GM21526 (cell line): ENCODE results near the gene NUP98.
"Not testable (repeated sequence)": the region's sequence is repeated elsewhere in the genome, so short reads cannot be mapped to it uniquely, and the experiment has no call there.

Experiments used
- ATAC-seq: cut with Tn5 transposase; IDR thresholded peaks from one replicate; pipeline ENCODE4 v1.9.1; 2021; ENCODE audit warnings: moderate library complexity; ENCODE audit not compliant: unreplicated experiment, low FRiP score

NUP98 gene

DNA sequence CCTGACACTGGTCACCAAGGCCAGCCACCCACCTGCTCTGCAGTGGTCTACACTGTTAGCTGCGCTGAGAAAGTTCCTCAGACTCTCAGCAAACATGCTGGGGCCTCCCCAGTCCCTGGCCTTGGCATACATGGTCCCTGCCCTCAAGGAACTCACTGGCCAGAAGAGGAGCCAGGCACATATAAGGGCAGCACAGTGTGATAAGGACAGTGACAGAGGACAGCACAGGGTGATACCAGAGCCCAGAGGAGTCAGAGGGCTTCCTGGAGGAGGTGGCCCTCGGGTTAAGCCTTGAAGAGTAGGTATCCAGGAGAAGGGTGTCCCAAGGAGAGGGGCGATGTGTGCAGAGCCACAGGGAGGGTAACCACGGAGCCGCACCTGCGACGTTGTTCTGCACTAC is 151.8 kb downstream of the NUP98 start:
- no peak for ATAC-seq

DNA sequence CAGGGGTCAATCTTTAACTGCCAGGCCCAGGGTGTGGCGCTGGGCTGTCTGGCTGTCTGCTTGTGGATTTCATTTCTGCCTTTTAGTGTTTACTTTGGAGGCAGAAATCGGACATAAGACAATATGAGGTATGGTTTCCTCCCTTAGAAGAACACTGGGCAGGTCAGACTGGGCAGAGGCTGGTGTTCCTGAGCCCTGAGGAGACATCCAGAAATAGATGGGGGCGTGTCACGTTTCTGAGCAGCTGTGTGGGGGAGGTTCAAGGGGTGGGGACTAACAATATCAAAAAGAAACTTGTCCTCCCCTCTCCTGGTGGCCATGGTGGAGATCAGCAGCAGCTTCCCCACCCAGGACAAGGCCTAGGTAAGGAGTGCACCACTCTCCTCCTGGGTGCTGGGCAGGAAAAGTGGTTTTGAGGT is 152.5 kb downstream of the NUP98 start, which contains the start of gene ART1:
TSS of gene ART1 (plus strand) at position 312 of the 419 bp plus-strand sequence. CDS start 14,086 bp downstream, outside the sequence.
- no peak for ATAC-seq

DNA sequence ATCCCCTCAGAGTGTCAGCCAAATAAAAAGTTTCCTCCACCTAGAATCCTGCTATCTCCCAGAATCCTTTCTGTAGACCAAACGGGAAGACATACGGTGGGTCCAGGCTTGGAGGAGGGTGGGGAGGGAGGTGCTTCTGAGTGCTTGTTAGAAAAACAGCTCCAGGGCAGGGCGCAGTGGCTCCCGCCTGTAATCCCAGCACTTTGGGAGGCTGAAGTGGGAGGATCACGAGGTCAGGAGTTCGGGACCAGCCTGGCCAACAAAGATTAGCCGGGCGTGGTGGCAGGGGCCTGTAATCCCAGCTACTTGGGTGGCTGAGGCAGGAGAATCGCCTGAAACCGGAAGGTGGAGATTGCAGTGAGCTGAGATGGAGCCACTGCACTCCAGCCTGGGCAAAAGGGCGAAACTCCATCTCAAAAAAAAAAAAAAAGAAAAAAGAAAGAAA is 154.2 kb downstream of the NUP98 start:
- ATAC-seq: not testable (repeated sequence)

DNA sequence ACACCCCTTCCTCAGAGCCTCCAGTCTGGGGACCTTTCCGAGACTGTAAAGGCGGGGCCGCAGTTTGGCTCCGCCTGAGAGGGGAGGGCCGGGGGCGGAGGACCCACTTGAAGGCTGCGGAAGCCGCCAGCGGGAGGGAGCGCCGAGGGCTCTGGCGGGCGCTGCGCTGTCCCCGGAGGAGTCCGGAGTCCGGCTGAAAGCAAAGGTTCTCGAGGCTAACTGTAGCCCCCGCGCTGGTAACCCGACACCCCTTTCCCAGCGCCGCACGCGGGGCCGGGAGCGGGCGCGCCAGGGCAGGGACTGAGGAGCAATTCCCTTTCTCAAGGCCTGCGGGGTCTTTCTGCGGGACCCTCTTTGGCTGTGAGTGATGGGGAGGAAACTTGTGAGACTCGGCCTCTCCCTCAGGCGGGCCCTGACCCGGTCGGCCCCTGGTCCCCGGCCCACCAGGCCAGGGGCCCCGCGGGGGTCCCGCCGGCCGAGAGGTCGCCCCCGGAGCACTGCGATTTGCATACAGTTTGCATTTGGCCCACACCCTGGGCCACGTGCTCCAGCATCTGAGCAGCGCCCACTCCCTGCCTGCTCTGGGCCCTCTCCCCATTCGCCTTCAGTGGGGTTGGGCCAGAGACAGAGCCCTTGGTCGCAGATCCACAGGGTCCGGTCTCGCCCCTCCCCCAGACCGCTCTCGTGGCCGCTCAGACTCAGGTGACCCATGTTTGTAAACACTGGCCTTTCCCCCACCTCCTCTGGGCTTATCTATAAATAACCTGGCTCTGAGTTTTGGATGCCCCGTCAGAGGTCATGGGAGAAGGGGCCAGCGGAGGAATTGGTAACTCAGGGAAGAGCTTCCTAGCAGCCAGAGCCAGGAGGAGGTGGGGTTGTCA is 155.0 kb downstream of the NUP98 start:
- ATAC-seq: no peak

DNA sequence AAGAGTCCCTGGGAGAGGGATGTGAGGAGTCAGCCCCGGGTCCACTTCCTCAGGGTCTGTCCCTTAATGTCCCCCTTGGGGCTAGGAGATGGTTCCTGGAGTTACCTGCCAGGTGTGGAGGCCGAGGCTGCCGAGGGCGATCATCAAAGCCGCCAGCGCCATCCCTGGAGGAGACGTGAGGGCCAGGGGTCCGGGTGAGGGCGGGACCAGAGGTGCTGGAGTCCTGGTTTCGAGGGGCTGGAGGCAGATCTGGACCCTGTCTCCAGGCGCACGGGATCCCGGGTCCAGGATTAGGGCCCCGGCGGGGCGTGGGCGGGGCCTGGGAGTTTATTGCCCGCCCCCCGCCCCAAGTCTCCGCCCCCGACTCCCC is 155.7 kb downstream of the NUP98 start, which contains the start of gene ART5:
TSS of gene ART5 (minus strand) at position 292 of the 370 bp plus-strand sequence. CDS start at position 162, 130 bp downstream.
- no peak for ATAC-seq

DNA sequence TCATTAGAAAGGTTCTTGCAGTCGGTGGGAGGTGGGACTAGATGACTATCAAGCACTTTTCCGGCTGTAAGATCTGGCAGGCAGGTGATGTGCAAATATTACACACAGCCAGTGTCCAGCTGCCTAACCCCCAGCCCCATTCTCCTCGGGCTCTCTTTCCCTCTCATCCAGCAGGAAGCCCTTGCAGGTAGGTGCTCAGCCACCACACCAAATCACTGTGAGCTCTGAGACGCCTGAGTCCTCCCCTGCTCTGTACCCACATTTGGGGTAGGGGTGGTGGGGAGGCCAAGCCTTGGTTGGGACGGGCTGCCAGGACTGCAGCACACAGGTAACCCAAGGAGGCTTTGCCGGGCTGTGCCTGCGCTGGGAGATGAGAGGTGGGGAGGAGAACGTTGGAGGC is 156.2 kb downstream of the NUP98 start:
- no peak for ATAC-seq

DNA sequence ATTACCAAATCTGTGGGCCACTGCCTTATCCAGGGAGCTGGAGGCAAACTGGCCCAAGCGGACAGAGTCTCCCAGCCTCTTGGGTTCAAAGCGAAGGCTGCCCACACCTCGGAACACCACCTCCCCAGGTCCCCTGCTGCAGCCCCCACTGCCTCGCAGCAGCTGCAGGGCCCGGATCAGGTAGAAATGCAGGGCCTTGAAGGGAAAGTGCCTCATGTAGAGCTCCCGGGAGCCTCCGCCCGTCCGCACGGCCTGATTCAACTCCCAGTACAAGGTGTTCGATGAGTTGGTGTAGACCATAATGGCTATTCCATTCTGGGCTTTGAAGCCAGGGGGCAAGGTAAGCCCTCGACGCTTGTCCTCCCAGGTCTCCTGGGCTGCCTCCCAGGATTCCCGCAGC is 157.5 kb downstream of the NUP98 start:
- ATAC-seq: no peak

DNA sequence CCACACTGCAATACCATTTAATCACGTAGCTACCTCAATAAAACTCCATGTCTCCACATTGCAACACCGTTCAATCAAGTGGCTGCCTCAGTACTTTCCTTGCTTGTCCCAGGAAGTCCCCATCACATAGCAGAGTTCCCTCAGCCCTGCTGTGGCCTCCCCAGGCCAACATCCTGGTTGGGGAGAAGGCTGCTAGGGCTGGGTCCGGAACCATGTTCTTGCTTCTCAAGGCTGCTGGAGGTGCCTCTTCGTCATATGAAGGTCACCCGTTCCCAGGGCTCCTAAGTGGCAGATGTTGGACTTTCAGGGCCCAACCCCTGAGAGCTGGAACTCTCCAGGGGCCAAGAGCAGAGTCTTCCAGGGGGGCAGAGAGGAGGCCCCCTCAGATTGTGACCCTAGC is 158.8 kb downstream of the NUP98 start:
- ATAC-seq: no peak

DNA sequence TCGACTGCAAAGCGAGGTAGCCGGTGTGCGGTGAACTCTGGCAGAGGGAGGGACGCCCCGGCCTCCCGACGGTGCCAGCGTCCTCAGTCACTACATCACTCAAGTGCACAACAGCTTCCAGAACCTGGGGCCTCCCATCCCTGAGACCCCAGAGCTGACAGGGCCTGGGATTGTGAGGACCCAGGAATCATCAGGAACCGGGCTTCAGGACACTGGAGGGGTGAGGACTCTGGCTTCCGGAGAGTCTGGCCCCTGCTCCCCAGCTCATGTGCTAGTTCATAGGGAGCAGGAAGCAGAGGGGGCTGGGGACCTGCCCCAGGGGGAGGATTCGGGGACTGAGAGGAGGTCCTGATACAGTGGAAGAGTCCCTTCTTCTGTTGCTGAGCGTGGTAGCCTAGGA is 160.2 kb downstream of the NUP98 start:
- no peak for ATAC-seq

DNA sequence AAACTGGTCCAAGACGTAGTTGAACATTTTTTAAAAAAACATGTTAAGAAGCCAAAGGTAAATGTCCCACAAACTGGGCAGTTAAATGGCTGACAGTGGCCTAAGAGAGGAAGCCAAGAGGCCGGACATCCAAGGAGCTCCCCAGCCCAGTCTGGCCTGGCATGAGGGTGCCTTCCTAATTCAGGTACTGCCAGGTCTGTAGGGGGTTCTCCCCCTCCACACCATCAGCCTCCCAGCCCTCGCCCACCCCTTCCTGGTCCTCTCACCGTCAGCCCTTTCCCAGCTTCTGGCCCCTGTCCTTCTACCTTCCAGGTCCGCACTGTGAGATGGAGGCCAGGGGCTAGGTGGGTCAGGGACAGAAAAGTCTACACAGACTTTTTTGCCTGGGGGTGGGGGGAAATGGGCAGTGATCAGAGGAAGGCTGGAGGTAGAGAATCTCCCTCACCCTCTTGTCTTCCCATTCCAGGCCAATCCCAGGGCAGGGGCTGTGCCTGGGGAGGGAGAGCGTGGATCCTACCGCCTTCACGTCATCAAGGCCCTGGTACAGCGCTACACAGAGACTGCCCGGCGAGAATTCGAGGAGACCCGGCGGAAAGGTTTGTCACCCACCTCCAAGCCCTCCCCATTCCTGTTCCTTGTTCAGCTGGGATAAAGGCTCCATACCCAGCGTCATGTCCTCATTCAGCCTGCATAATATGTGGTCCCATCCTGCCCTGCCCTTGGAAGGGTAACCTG is 161.5 kb downstream of the NUP98 start:
- no peak for ATAC-seq

DNA sequence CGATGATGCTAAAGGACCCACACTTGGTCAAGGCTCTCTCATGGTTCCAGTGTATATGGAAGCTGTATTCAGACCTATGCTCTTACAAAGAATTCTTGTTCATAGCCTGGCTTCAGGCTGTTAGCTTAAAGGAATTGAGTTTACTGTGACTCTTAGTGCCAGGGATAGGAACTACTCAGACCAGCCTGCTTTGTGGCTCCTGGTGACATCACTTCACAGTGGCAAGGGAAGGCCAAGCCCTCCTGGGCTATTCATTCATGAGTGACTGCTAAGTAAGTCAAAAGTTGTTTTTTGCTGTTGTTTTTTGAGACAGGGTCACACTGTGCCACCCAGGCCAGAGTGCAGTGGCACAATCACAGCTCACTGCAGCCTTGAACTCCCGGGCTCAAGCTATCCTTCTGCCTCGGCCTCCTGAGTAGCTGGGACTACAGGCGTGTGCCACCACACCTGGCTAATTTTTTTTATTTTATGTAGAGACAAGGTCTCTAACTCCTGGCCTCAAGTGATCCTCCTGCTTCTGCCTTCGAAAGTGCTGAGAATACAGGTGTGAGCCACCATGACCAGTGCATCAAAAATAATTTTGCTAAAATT is 165.2 kb downstream of the NUP98 start:
- no peak for ATAC-seq

DNA sequence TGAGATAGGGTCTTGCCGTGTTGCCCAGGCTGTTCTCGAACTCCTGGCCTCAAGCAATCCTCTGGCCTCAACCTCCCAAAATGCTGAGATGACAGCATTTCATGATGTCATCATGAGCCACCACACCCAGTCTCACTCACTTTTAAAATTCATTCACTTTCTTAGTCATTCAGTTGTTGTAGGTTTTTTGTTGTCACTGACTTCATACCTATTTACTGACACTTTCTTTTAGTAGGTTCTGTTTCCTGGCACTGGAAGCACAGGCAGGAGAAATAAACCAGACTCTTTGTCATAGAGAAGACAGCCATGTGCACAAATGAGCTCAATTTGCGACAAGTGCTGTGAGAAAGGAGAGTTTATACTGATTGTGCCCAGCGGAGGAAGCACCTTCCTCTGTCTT is 166.0 kb downstream of the NUP98 start:
- ATAC-seq: no peak

DNA sequence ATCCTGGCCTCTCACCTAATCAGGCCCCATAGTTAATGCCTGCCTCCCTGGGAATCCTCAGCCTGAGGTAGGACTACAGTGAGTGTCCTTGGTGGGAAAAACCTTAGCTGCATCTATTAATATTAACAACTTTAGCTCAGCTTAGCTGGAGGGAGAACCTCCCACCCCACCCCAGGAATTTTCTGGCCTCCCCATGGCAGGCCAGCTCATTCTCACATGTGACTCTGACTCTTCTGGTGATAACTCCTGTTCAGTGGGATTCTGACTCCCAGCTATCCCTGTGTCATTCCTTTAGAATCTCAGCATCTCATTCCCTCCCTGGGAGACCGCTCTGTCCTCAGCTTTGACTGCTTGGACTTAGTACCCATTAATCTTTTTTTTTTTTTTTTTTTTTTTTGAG is 170.1 kb downstream of the NUP98 start:
- no peak for ATAC-seq

DNA sequence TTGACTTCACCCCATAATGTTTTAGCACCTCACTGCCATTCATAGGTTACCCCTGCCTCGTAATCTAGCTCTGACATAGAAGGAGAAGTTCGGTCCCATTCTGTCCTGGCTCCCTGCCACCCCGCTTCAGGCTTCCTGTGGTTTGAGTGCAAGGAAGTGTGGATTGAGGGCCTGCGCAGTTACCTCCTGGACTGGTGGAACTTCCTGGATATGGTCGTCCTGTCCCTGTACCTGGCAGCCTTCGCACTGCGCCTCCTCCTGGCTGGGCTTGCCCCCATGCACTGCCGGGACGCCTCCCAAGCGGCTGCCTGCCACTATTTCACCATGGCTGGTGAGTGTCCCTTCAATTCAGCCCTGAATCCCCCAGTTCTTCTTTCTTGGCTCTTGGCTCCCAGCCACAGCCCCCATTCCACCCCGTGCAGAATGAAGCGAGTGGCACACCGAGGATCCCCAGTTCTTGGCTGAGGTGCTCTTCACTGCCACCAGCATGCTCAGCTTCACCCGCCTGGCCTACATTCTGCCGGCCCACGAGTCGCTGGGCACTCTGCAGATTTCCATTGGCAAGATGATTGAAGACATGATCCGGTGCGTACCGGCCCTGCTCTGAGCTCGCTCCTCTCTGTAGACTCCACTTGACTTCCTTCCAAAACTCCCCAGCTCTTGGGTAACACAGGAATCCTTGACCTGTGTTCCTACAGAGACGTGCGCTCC is 170.9 kb downstream of the NUP98 start:
- no peak for ATAC-seq
